ENCODE data around the gene EDA. TPM values are rescaled to one million over a fixed set of nuclear protein-coding genes. Genes with fewer than 3 reads are reported as not detected.

Gene EDA
- total and polyA plus RNA-seq, 2 of the 13 experiments (the other 11 are each of a cell fraction or from before 2014, with no cell fraction given): 8.8 to 11.2 TPM

DNA sequence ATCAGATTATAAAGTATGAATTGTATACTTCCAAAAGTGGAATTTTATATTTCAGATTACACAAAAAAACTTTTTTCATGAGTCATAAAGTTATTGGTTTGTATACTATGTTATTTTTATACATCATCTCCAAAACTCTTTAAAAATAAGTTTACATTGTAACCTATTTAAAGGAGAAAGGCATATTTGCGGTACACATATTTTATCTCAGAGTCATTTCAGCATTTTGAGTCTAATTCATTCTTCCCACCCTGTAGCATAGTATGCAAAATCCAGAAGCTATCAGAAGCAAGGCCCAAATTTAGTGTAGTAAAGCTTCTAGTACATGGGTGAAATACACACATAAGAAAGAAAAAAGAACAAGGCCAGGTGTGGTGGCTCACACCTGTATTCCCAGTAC lies 353.5 kb downstream of the EDA start (continued):
- TF ChIP-seq, protein P1, sequence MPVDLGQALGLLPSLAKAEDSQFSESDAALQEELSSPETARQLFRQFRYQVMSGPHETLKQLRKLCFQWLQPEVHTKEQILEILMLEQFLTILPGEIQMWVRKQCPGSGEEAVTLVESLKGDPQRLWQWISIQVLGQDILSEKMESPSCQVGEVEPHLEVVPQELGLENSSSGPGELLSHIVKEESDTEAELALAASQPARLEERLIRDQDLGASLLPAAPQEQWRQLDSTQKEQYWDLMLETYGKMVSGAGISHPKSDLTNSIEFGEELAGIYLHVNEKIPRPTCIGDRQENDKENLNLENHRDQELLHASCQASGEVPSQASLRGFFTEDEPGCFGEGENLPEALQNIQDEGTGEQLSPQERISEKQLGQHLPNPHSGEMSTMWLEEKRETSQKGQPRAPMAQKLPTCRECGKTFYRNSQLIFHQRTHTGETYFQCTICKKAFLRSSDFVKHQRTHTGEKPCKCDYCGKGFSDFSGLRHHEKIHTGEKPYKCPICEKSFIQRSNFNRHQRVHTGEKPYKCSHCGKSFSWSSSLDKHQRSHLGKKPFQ (CRISPR knock-in tag; IDR thresholded peaks at IDR 0.05; ENCODE audit: insufficient replicate concordance): no peak
- TF ChIP-seq FOXK1 (CRISPR knock-in tag; IDR thresholded peaks at IDR 0.05; ENCODE audit: borderline replicate concordance, low read depth): no peak
- TF ChIP-seq, protein P2, sequence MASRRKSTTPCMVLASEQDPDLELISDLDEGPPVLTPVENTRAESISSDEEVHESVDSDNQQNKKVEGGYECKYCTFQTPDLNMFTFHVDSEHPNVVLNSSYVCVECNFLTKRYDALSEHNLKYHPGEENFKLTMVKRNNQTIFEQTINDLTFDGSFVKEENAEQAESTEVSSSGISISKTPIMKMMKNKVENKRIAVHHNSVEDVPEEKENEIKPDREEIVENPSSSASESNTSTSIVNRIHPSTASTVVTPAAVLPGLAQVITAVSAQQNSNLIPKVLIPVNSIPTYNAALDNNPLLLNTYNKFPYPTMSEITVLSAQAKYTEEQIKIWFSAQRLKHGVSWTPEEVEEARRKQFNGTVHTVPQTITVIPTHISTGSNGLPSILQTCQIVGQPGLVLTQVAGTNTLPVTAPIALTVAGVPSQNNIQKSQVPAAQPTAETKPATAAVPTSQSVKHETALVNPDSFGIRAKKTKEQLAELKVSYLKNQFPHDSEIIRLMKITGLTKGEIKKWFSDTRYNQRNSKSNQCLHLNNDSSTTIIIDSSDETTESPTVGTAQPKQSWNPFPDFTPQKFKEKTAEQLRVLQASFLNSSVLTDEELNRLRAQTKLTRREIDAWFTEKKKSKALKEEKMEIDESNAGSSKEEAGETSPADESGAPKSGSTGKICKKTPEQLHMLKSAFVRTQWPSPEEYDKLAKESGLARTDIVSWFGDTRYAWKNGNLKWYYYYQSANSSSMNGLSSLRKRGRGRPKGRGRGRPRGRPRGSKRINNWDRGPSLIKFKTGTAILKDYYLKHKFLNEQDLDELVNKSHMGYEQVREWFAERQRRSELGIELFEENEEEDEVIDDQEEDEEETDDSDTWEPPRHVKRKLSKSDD (CRISPR knock-in tag; IDR thresholded peaks at IDR 0.05; ENCODE audit: low read depth): no peak

DNA sequence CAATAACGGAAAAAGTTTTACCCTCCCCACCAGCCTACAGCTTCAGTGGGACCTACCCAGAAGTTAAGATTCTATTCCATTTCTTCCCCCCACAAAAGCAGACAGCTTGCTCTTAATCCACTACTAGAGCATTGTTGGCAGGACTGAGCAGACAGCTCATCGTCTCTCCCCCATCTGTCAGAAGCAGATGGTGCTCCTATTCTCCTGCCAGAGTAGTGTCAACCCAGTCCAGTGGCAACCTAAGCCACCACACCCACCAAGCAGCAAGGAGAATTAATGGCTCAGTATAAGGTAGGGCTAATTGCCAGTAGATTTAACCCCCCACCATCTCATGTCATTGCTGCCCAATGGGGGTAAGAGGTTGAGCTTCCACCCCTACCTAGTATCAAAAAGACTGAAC lies 371.8 kb downstream of the EDA start:
- in situ Hi-C loops (cut with HindIII; ENCODE audit: extremely low pct_ligation_motif_present, low pct_unique_long_range_greater_than_20kb) (no loop called here), intact Hi-C loops (cut with micrococcal nuclease; ENCODE audit: unreplicated experiment) (no loop called here)
- H2AFZ ChIP-seq (ENCODE audit: low read length): no peak overlapping the region
- no peak overlapping the region for H3K9ac ChIP-seq (ENCODE audit: insufficient read depth, low read depth, low read length)
- BruUV-seq (replicated peaks): no TSS peak
- TF ChIP-seq, protein P3, sequence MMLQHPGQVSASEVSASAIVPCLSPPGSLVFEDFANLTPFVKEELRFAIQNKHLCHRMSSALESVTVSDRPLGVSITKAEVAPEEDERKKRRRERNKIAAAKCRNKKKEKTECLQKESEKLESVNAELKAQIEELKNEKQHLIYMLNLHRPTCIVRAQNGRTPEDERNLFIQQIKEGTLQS (CRISPR knock-in tag; IDR thresholded peaks at IDR 0.05): no peak
- TF ChIP-seq ZNF614 (CRISPR knock-in tag; IDR thresholded peaks at IDR 0.05; ENCODE audit: borderline replicate concordance): no peak
- TF ChIP-seq THAP11 (CRISPR knock-in tag; IDR thresholded peaks at IDR 0.05): no peak
- H3K27me3 ChIP-seq (ENCODE audit: control insufficient read depth in 1 of 2, insufficient read depth in 2 of 2, low read length in 2 of 2): no peaks in the 10 kb centered on the region
- ChIA-PET CTCF (ENCODE audit: low intra/inter-chr PET ratio, low total read pairs) (no interaction called here), POLR2A (no interaction called here)
- H3K36me3 ChIP-seq (replicated peaks in 1 of 2; ENCODE audit: control insufficient read depth in 1 of 2, insufficient read depth in 2 of 2, low read length in 2 of 2): no peaks in the 10 kb centered on the region
- H3K4me1 ChIP-seq (ENCODE audit: insufficient read depth, low read length): no peaks in the 10 kb centered on the region
- no peak overlapping the region for H3K4me2 ChIP-seq (ENCODE audit: low read depth, low read length)
- H4K20me1 ChIP-seq (ENCODE audit: insufficient read depth, low read length): no peaks in the 10 kb centered on the region
- H3K27ac ChIP-seq (ENCODE audit: extremely low read length, insufficient read depth, low read length): no peak overlapping the region
- FAIRE-seq (no peak), DNase-seq (ENCODE audit: low spot score) (no peak), ATAC-seq (no peak)
- H3K4me3 ChIP-seq (replicated peaks in 1 of 3; ENCODE audit: insufficient read depth in 1 of 3, low read depth in 2 of 3, low read length in 3 of 3): no peak overlapping the region
- WGBS (ENCODE audit: low lambda C conversion rate): 100% methylated on average over 1 of the region's 2 CpGs
- H3K79me2 ChIP-seq (ENCODE audit: insufficient read depth, low read length): no peaks in the 10 kb centered on the region
- H3K9me3 ChIP-seq (ENCODE audit: low read length): no peaks in the 10 kb centered on the region
